Limb (tissue), 2 donors: Measurements from ENCODE around the gene TPST1.

Source experiments
- DNase-seq, 2 donors: peaks; one replicate each; pipeline ENCODE4 v3.0.0-alpha.2; 2016; ENCODE audit errors: extremely low spot score in 2 of 2

The TPST1 gene

GRCh38 chr7:66237906-66238772, 33.0 kb downstream of the TPST1 start:
- no peak for DNase-seq

GRCh38 chr7:66238773-66239466, 33.8 kb downstream of the TPST1 start:
- DNase-seq = no peak

GRCh38 chr7:66239467-66239856, 34.3 kb downstream of the TPST1 start:
- DNase-seq = no peak

- DNase-seq = no peak
Measured at GRCh38 chr7:66245008-66245407, 39.9 kb downstream of the TPST1 start.

GRCh38 chr7:66246554-66247171, 41.5 kb downstream of the TPST1 start:
- DNase-seq = no peak

GRCh38 chr7:66247380-66248078, 42.4 kb downstream of the TPST1 start:
- no peak for DNase-seq

- no peak for DNase-seq
Measured at GRCh38 chr7:66250711-66251110, 45.6 kb downstream of the TPST1 start.

- DNase-seq = no peak
Measured at GRCh38 chr7:66255534-66256100, 50.5 kb downstream of the TPST1 start.

- DNase-seq = no peak
Measured at GRCh38 chr7:66256281-66256680, 51.1 kb downstream of the TPST1 start.

GRCh38 chr7:66257481-66257880, 52.3 kb downstream of the TPST1 start:
- DNase-seq = no peak

GRCh38 chr7:66258409-66258808, 53.3 kb downstream of the TPST1 start:
- no peak for DNase-seq

GRCh38 chr7:66261941-66262340, 56.8 kb downstream of the TPST1 start:
- DNase-seq = no peak

- no peak for DNase-seq
Measured at GRCh38 chr7:66263936-66264335, 58.8 kb downstream of the TPST1 start.

GRCh38 chr7:66265566-66265965, 60.4 kb downstream of the TPST1 start:
- DNase-seq = no peak

- no peak for DNase-seq
Measured at GRCh38 chr7:66267249-66267648, 62.1 kb downstream of the TPST1 start.

GRCh38 chr7:66269978-66270377, 64.8 kb downstream of the TPST1 start:
- DNase-seq = no peak

GRCh38 chr7:66272321-66272720, 67.2 kb downstream of the TPST1 start:
- no peak for DNase-seq

- no peak for DNase-seq
Measured at GRCh38 chr7:66276363-66276762, 71.2 kb downstream of the TPST1 start.

- no peak for DNase-seq
Measured at GRCh38 chr7:66277492-66277891, 72.4 kb downstream of the TPST1 start.

GRCh38 chr7:66279912-66280311, 74.8 kb downstream of the TPST1 start:
- DNase-seq = no peak
